ENCODE data around the gene TACR1. TPM values are rescaled to one million over a fixed set of nuclear protein-coding genes. Genes with fewer than 3 reads are reported as not detected.

The TACR1 gene
- total and polyA plus RNA-seq, 2 of the 8 experiments (the other 6 are each of a cell fraction or from before 2014, with no cell fraction given), result 0.09 to 0.37 TPM

DNA sequence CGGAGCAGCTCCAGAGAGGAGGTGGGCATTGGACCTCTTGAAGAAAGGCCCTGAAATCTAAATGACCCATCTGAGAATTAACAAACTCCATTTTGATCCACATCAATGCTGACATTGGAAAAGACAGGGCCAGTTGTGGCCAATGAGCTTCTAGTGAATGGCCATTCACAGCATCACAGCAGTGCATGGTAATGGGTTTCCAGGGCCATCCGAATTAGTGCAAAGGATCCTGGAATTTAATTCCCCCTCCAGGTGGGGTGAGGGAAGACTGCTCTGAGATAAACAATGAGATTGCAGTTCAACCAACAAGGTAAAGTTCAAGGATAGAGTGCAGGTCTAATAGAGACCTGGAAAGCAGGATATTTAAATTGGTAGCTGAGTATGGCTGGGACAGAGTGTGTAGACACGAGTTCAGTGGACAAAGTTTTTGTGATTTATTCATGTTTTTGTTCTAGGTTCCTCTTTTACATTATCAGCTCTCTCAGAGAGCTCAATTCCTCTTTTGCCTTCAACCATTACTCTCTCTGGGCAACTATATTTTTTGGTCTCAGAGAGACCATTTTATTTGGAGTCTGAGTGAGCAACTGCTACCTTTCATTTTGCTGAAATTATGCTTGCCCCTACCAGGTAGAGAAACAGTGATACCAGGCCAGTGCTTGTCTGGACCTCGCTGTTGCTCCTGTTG is 5.0 kb downstream of the TACR1 start:
- H2BK12ac ChIP-seq (ENCODE audit: low read depth, low read length), result no peak overlapping the region
- no peak overlapping the region for H3K4me2 ChIP-seq (ENCODE audit: insufficient read depth in 1 of 2, low read depth in 2 of 2, low read length in 2 of 2)
- H3K9ac ChIP-seq (replicated peaks in 1 of 4; ENCODE audit: extremely low read depth in 1 of 4, low read depth in 3 of 4, low read length in 3 of 4), result no peak overlapping the region
- ChIA-PET CTCF (ENCODE audit: partially characterized antibody) (interaction anchor here (0.6 to 1.7 kb wide), 3 partner anchors 11 to 64 kb away, joined by 3 to 10 read pairs (median 3); no protein-coding TSS in a partner anchor), POLR2A (ENCODE audit: partially characterized antibody) (no interaction called here)
- H2BK5ac ChIP-seq (ENCODE audit: low read depth, low read length), result no peak overlapping the region
- H3K23me2 ChIP-seq (ENCODE audit: low read depth, low read length), result peaks cover under 1% of the 10 kb centered on the region
- H4K8ac ChIP-seq (ENCODE audit: extremely low read depth, insufficient read depth, low read length), result no peak overlapping the region
- H4K5ac ChIP-seq (ENCODE audit: insufficient read length, low read depth, low read length), result no peak overlapping the region
- H3K9me3 ChIP-seq (ENCODE audit: insufficient read depth in 2 of 2, low read depth in 1 of 2, low read length in 1 of 2), result no peaks in the 10 kb centered on the region
- H4K91ac ChIP-seq (replicated peaks; ENCODE audit: insufficient read length, low read length), result no peak overlapping the region
- H4K20me1 ChIP-seq (replicated peaks in 1 of 2; ENCODE audit: control insufficient read depth in 1 of 2, insufficient read depth in 2 of 2, low read length in 2 of 2), result no peaks in the 10 kb centered on the region
- H2BK120ac ChIP-seq (replicated peaks; ENCODE audit: low read depth, low read length), result no peak overlapping the region
- TF ChIP-seq RFX5 (IDR thresholded peaks at IDR 0.05; ENCODE audit: borderline replicate concordance, low read depth, low read length), result peak; percentile 80; the same call in 1 of the 2 replicates
- no peak for TF ChIP-seq SRF (IDR thresholded peaks at IDR 0.05; ENCODE audit: low read depth, low read length)
- TF ChIP-seq CTCF (IDR thresholded peaks at IDR 0.05; ENCODE audit: control extremely low read depth in 1 of 3, insufficient read depth in 1 of 3, low read depth in 1 of 3, low read length in 3 of 3), result no peak
- TF ChIP-seq NRF1 (IDR thresholded peaks at IDR 0.05; ENCODE audit: low read depth, low read length), result no peak
- TF ChIP-seq GTF2F1 (IDR thresholded peaks at IDR 0.05; ENCODE audit: borderline replicate concordance, low read depth, low read length), result no peak
- H3K36me3 ChIP-seq (ENCODE audit: control insufficient read depth in 2 of 4, insufficient read depth in 4 of 4, low read length in 3 of 4), result no peaks in the 10 kb centered on the region
- DNase-seq (ENCODE audit: low read depth in 1 of 2, low spot score in 2 of 2), result no peak
- no peak overlapping the region for H2BK15ac ChIP-seq (ENCODE audit: low read length)
- no peak overlapping the region for H2BK20ac ChIP-seq (ENCODE audit: low read length)
- no peak overlapping the region for H3K56ac ChIP-seq (replicated peaks; ENCODE audit: insufficient read length, low read depth, low read length)
- H3K79me2 ChIP-seq (ENCODE audit: control insufficient read depth in 1 of 2, insufficient read depth in 2 of 2, low read length in 2 of 2), result no peaks in the 10 kb centered on the region
- peaks cover 0 to 5% (median 1%) of the 10 kb centered on the region in 4 experiments; a peak in 2 of 7 replicates for H3K4me1 ChIP-seq (replicated peaks in 1 of 4; ENCODE audit: control insufficient read depth in 3 of 4, insufficient read depth in 4 of 4, low read length in 3 of 4)
- H2AFZ ChIP-seq (ENCODE audit: low read length), result no peak overlapping the region
- no peak overlapping the region for H3K27ac ChIP-seq (ENCODE audit: low read depth, low read length)
- H3K4ac ChIP-seq (replicated peaks; ENCODE audit: insufficient read length, low read depth, low read length), result no peak overlapping the region
- no peak for FAIRE-seq
- no peak overlapping the region for H3K14ac ChIP-seq (ENCODE audit: insufficient read length)
- no peak overlapping the region for H2AK5ac ChIP-seq (ENCODE audit: low read depth, low read length)
- no peak overlapping the region for H3K18ac ChIP-seq (ENCODE audit: extremely low read depth, low read length)
- peaks cover 11 to 26% (median 24%) of the 10 kb centered on the region in 4 experiments for H3K27me3 ChIP-seq (replicated peaks in 1 of 4; ENCODE audit: control insufficient read depth in 3 of 4, extremely low read depth in 1 of 4, insufficient read depth in 3 of 4, low read length in 3 of 4)
- WGBS, 2 experiments (ENCODE audit: extremely low coverage in 1 of 2, insufficient coverage in 1 of 2, insufficient read length in 1 of 2, insufficient replicate concordance in 2 of 2, low coverage in 1 of 2, low lambda C conversion rate in 2 of 2, missing lambda C conversion rate in 1 of 2), result 83% methylated on average over 4 of the region's 4 CpGs; no CpG with 5 or more reads in 1 of the 2 experiments
- no peaks in the 10 kb centered on the region for H3K79me1 ChIP-seq (ENCODE audit: low read depth, low read length)
- no peak overlapping the region for H3K23ac ChIP-seq (ENCODE audit: insufficient read length)
- no peak overlapping the region for H3K4me3 ChIP-seq (ENCODE audit: extremely low read depth in 1 of 4, insufficient read depth in 2 of 4, low read depth in 3 of 4, low read length in 4 of 4)

Measured in H1 (cell line).